Bronchial epithelial cell (primary cell): Measurements from ENCODE around the gene SEPTIN10. TPM values are rescaled to one million over a fixed set of nuclear protein-coding genes. Genes with fewer than 3 reads are reported as not detected.
"Not testable (repeated sequence)": the region's sequence is repeated elsewhere in the genome, so short reads cannot be mapped to it uniquely, and the experiment has no call there.

Source experiments
- DNase-seq: peaks from one replicate; pipeline ENCODE4 v3.0.0-alpha.2; 2010; ENCODE audit warnings: low read depth
- FAIRE-seq: peaks from 2 replicates; lab custom pipeline; 2011; peaks lifted over from hg19 to GRCh38; lab: Jason Lieb, UNC
- H3K27me3 ChIP-seq: 2 replicates; pipeline ENCODE4 v1.5.1; 2011; ENCODE audit warnings: low read length; ENCODE audit not compliant: control insufficient read depth, insufficient read depth
- H3K36me3 ChIP-seq: 2 replicates; pipeline ENCODE4 v1.5.1; 2011; ENCODE audit warnings: low read length; ENCODE audit not compliant: control insufficient read depth, insufficient read depth
- H3K4me3 ChIP-seq: 2 replicates; pipeline ENCODE4 v1.5.1; 2011; ENCODE audit warnings: mild to moderate bottlenecking, low read depth, low read length, control low read depth
- CTCF ChIP-seq: IDR thresholded peaks from 2 replicates; pipeline ENCODE4 v1.5.1; 2011; ENCODE audit warnings: mild to moderate bottlenecking, moderate library complexity, low read length, control low read depth, inconsistent platforms; ENCODE audit not compliant: insufficient read depth, severe bottlenecking
- total RNA-seq: library from RNA; depleted of rRNA; stranded (reverse); fragments of >200 nt; gene quantifications from 2 replicates; pipeline ENCODE4 v1.2.1, GENCODE V29; 2014

The SEPTIN10 gene
- total RNA-seq, 1 donor from 2014 or later, result 62.4 TPM

GRCh38 chr2:109645412-109646184, 31.8 kb upstream of the SEPTIN10 start:
- Histone ChIP-seq H3K27me3 (no peaks in the 10 kb centered on the region), H3K4me3 (no peak overlapping the region), H3K36me3 (no peaks in the 10 kb centered on the region)
- no peak for DNase-seq
- FAIRE-seq, result no peak
- no peak for TF ChIP-seq CTCF

GRCh38 chr2:109644571-109645275, 31.0 kb upstream of the SEPTIN10 start:
- FAIRE-seq, result no peak
- no peaks in the 10 kb centered on the region for H3K27me3 ChIP-seq
- no peak for DNase-seq
- H3K4me3 ChIP-seq, result no peak overlapping the region
- no peaks in the 10 kb centered on the region for H3K36me3 ChIP-seq
- TF ChIP-seq CTCF, result no peak

- H3K36me3 ChIP-seq, FAIRE-seq, H3K27me3 ChIP-seq, DNase-seq, H3K4me3 ChIP-seq: not testable (repeated sequence)
These were observed 26.2 kb upstream of the SEPTIN10 start for GRCh38 chr2:109640000-109640399.

- no peaks in the 10 kb centered on the region for H3K36me3 ChIP-seq
- FAIRE-seq, result no peak
- no peak for DNase-seq
- no peaks in the 10 kb centered on the region for H3K27me3 ChIP-seq
- H3K4me3 ChIP-seq, result no peak overlapping the region
- TF ChIP-seq CTCF, result no peak
These were observed 25.0 kb upstream of the SEPTIN10 start for GRCh38 chr2:109638795-109639194.

- TF ChIP-seq CTCF, result no peak
- Histone ChIP-seq H3K4me3 (no peak overlapping the region), H3K36me3 (no peaks in the 10 kb centered on the region), H3K27me3 (no peaks in the 10 kb centered on the region)
- FAIRE-seq (no peak), DNase-seq (peak; percentile 85)
These were observed 24.2 kb upstream of the SEPTIN10 start for GRCh38 chr2:109637749-109638570.

- H3K27me3 ChIP-seq, result no peaks in the 10 kb centered on the region
- no peaks in the 10 kb centered on the region for H3K36me3 ChIP-seq
- DNase-seq, result no peak
- no peak for TF ChIP-seq CTCF
- no peak for FAIRE-seq
- H3K4me3 ChIP-seq, result no peak overlapping the region
These were observed 22.6 kb upstream of the SEPTIN10 start for GRCh38 chr2:109636317-109636716.
